ENCODE data around the gene FBXL15. TPM values are rescaled to one million over a fixed set of nuclear protein-coding genes. Genes with fewer than 3 reads are reported as not detected.

FBXL15 gene
- total RNA-seq, 1 donor from 2014 or later = 12.3 TPM

DNA sequence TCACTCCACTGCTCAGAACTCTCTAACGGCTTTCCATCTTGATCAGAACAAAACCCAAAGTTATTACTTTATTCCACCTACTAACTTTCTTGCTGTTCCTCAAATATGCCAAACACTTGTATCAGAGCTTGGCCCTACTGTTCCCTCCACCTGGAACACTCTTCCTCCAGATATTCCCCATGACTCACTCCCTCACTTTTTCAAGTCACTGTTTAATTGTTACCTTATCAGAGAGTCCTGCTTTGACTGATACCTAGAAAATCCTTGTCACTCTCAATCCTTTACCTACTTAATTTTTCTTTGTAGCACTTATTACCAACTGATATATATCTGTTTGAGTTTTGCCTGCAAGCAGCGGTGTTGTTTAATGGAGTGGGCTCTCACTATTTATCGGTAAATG is 30.7 kb upstream of the FBXL15 start:
- TF ChIP-seq, protein P1, sequence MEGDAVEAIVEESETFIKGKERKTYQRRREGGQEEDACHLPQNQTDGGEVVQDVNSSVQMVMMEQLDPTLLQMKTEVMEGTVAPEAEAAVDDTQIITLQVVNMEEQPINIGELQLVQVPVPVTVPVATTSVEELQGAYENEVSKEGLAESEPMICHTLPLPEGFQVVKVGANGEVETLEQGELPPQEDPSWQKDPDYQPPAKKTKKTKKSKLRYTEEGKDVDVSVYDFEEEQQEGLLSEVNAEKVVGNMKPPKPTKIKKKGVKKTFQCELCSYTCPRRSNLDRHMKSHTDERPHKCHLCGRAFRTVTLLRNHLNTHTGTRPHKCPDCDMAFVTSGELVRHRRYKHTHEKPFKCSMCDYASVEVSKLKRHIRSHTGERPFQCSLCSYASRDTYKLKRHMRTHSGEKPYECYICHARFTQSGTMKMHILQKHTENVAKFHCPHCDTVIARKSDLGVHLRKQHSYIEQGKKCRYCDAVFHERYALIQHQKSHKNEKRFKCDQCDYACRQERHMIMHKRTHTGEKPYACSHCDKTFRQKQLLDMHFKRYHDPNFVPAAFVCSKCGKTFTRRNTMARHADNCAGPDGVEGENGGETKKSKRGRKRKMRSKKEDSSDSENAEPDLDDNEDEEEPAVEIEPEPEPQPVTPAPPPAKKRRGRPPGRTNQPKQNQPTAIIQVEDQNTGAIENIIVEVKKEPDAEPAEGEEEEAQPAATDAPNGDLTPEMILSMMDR (IDR thresholded peaks at IDR 0.05; ENCODE audit: borderline replicate concordance) = no peak
- DNase-seq = no peak
- Histone ChIP-seq H3K27ac (replicated peaks) (no peak overlapping the region), H3K36me3 (no peaks in the 10 kb centered on the region), H3K27me3 (ENCODE audit: low read depth) (no peaks in the 10 kb centered on the region), H3K9me3 (replicated peaks) (no peaks in the 10 kb centered on the region), H3K4me3 (no peak overlapping the region), H3K4me1 (peaks cover 15% of the 10 kb centered on the region)
- intact Hi-C loops (cut with micrococcal nuclease) = loop anchor here (10.0 kb wide), 2 partner anchors 85 to 195 kb away; no protein-coding TSS in a partner anchor

DNA sequence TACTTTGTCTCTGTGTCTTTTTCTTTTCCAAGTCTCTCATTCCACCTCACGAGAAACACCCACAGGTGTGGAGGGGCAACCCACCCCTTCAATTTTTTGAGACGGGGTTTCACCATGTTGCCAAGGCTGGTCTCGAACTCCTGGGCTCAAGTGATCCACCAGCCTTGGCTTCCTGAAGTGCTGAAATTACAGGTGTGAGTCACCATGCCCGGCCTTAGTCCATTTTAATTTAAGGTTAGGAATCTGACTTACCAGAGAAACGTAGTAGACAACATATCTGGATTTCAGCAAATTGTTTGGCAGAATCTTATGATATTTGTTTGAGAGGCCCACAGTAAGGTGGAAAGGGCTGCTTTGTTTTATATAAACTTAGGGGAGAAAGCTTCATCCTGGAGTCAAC is 28.3 kb upstream of the FBXL15 start:
- Histone ChIP-seq H3K27me3 (ENCODE audit: low read depth) (no peaks in the 10 kb centered on the region), H3K4me3 (no peak overlapping the region), H3K4me1 (peaks cover 35% of the 10 kb centered on the region), H3K27ac (replicated peaks) (no peak overlapping the region), H3K36me3 (no peaks in the 10 kb centered on the region), H3K9me3 (replicated peaks) (no peaks in the 10 kb centered on the region)
- DNase-seq = no peak
- intact Hi-C loops (cut with micrococcal nuclease) = loop anchor here (10.0 kb wide), 2 partner anchors 82 to 192 kb away; no protein-coding TSS in a partner anchor
- TF ChIP-seq, protein P1 (IDR thresholded peaks at IDR 0.05; ENCODE audit: borderline replicate concordance) = no peak

DNA sequence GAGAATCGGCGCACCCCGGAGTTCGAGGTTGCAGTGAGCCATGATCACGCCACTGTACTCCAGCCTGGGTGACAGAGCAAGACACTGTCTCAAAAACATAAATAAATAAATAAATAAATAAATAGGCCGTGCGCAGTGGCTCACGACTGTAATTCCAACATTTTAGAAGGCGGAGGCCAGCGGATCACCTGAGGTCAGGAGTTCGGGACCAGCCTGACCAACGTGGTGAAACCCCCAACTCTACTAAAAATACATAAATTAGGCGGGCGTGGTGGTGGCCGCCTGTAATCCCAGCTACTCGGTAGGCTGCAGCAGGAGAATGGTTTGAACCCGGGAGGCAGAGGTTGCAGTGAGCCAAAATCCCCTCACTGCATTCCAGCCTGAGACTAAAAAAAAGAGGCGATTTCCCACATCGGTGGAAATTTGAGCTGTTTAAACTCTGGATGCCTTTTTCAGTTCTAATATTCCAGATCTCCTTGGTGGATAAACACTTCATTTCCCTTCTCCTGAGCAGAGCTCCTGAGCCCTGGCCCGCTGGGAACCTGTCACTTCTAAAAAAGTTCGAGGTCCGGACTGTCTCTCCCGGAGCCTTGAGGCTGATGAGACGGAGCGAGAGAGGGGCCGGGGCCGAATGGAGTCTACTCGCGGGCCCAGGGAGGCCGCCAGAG is 27.1 kb upstream of the FBXL15 start:
- Histone ChIP-seq H3K27me3 (ENCODE audit: low read depth) (no peaks in the 10 kb centered on the region), H3K36me3 (peaks cover 7% of the 10 kb centered on the region), H3K4me3 (peak overlapping the region; percentile 72), H3K27ac (replicated peaks) (peak overlapping the region; percentile 96), H3K9me3 (replicated peaks) (no peaks in the 10 kb centered on the region), H3K4me1 (peaks cover 39% of the 10 kb centered on the region)
- intact Hi-C loops (cut with micrococcal nuclease) = loop anchor here (10.0 kb wide), 2 partner anchors 81 to 191 kb away; no protein-coding TSS in a partner anchor
- TF ChIP-seq, protein P1 (IDR thresholded peaks at IDR 0.05; ENCODE audit: borderline replicate concordance) = peak; percentile 98
- no peak for DNase-seq

DNA sequence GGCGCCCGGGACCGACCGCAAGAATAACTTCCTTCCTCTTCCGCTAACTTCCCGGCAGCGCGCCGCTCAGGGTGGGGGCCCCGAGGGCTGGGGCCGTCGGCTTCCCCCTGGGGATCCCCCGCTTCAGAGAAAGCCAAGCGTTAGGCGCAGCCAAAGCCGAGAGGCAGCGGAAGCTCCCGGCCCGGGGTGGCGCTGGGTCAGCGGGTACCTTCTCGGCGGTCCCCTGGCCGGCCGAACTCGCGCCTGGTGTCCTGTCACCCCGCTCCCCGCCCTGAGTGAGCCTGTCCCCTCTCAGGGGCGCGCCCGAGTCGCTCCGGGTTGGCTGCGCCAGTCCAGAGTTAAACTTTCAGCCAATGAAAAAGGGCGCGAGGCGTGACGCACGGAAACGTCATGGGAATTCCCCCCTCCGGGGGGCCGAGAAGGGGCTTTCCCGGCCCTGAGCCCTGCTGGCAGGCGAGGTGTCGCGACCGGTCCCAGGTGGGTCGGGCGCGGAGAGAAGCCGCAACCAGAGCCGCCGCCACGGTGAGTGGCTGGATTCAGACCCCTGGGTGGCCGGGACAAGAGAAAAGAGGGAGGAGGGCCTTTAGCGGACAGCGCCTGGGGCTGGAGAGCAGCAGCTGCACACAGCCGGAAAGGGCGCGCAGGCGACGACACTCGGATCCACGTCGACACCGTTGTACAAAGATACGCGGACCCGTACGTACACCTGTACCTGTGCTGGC is 26.4 kb upstream of the FBXL15 start:
- Histone ChIP-seq H3K4me1 (peaks cover 46% of the 10 kb centered on the region), H3K9me3 (replicated peaks) (no peaks in the 10 kb centered on the region), H3K27ac (replicated peaks) (peak overlapping the region; percentile 96), H3K36me3 (peaks cover 8% of the 10 kb centered on the region), H3K27me3 (ENCODE audit: low read depth) (no peaks in the 10 kb centered on the region), H3K4me3 (peak overlapping the region; percentile 72)
- intact Hi-C loops (cut with micrococcal nuclease) = loop anchor here (10.0 kb wide), 2 partner anchors 81 to 191 kb away; no protein-coding TSS in a partner anchor
- TF ChIP-seq, protein P1 (IDR thresholded peaks at IDR 0.05; ENCODE audit: borderline replicate concordance) = peak; percentile 46
- peak; percentile 95 for DNase-seq

DNA sequence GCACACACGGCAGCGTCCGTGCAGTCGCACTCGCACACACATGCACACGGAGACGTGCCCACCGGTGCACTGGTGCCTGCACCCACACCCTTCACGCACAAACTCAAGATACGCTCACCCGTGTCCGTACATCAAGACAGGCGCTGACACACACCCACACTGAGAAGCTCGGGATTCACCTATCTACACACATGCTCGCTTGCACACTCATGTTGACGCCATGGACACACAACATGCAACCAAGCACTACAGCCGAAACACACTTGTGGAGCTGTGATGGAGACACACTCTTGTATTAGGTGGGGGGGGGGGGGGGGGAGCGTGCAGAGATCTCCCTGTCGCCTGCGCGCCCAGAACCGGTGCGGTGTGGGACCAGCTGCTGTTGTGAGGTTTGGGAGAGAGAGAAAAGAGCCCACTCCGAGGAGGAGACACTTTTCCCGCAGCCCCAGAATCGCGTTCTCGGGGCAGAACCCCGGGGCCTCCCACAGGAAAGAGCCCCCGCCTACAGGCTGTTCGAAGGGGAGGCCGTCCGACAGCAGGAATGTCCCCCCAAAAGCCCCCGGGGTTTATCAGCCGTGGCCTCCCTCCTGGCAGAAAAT is 25.7 kb upstream of the FBXL15 start:
- peaks cover 51% of the 10 kb centered on the region for H3K4me1 ChIP-seq

More for the DNA sequence above, 25.7 kb upstream of the FBXL15 start:
- peak overlapping the region; percentile 72 for H3K4me3 ChIP-seq
- intact Hi-C loops (cut with micrococcal nuclease) = loop anchor here (10.0 kb wide), 2 partner anchors 80 to 190 kb away; no protein-coding TSS in a partner anchor
- H3K27me3 ChIP-seq (ENCODE audit: low read depth) = no peaks in the 10 kb centered on the region
- TF ChIP-seq, protein P1 (IDR thresholded peaks at IDR 0.05; ENCODE audit: borderline replicate concordance) = no peak
- DNase-seq = no peak
- peak overlapping the region; percentile 96 for H3K27ac ChIP-seq (replicated peaks)
- H3K9me3 ChIP-seq (replicated peaks) = no peaks in the 10 kb centered on the region
- peaks cover 8% of the 10 kb centered on the region for H3K36me3 ChIP-seq

Data from left ventricle myocardium inferior (tissue), 1 donor.